Hematopoietic multipotent progenitor cell (in vitro differentiated cells): Measurements from ENCODE around the gene ZBED5. TPM values are rescaled to one million over a fixed set of nuclear protein-coding genes. Genes with fewer than 3 reads are reported as not detected.
"Not testable (repeated sequence)": the region's sequence is repeated elsewhere in the genome, so short reads cannot be mapped to it uniquely, and the experiment has no call there.

Experiments used
- DNase-seq, 3 donors: peaks; one replicate each; pipeline ENCODE4 v3.0.0-alpha.2; 2011 to 2015; ENCODE audit warnings: low read depth in 2 of 3, low spot score in 2 of 3
- total RNA-seq: library from RNA; depleted of rRNA; stranded (reverse); fragments of >200 nt; gene quantifications from one replicate; pipeline ENCODE4 v1.2.3, GENCODE V29; 2012

ZBED5 gene
- 21.3 TPM for total RNA-seq

DNA sequence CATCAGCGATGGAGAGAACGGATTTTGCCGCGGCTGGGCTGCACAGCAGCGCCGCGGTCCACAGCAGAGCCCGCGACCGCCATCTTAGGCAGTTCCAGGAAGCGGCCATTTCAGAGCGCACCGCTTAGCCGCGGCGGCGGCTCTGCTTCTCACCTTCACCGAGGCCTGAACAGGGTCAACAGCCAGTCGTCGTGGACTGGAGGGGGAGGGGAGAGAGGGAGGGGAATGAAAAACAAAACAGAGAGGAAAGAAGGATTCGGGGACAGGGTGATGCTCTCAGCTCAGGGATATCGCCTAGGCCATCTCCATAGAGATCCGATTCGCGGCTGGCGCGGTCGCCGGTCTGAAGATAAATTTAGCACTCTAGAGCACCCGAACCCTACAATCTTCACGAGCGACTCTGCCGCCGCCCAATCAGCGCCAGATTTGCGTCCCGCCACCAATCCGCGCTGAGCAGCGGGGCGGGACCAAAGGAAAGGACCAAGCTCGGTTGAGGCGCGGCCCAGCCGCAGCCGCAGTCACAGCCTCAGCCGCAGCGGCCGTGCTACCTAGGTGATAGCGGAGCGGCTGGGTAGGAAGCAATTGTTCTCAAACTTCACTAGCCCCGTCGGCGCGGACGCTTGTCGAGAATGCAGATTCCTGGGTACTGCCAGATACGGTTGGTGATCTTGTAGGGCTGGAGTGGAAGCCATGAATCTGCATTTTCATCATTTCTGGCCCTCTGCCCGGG lies at the start of gene ZBED5:
TSS of gene ZBED5 (minus strand) at position 345 of the 730 bp plus-strand sequence. CDS start 3,108 bp downstream, outside the sequence.
- DNase-seq, result peak; percentile 92 to 98 (median 97)

DNA sequence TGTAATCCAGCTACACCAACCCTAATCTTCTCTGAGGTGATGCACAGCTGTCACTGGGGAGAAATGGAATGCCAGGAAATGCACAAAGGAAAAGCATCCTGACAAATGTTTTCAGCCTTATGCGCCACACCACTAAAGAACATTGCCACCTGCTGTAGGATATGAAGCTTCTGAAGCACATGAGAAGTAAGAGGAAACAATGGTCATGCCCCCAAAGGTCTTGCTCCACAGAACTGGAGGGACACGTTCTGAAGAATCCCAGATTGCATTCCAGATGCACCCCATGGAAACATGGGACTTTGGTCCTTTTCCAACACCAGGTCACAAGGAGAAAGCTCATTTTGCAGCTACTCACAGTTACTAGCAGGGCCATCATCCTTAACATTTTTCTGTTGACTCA lies 48.7 kb upstream of the ZBED5 start:
- no peak for DNase-seq

DNA sequence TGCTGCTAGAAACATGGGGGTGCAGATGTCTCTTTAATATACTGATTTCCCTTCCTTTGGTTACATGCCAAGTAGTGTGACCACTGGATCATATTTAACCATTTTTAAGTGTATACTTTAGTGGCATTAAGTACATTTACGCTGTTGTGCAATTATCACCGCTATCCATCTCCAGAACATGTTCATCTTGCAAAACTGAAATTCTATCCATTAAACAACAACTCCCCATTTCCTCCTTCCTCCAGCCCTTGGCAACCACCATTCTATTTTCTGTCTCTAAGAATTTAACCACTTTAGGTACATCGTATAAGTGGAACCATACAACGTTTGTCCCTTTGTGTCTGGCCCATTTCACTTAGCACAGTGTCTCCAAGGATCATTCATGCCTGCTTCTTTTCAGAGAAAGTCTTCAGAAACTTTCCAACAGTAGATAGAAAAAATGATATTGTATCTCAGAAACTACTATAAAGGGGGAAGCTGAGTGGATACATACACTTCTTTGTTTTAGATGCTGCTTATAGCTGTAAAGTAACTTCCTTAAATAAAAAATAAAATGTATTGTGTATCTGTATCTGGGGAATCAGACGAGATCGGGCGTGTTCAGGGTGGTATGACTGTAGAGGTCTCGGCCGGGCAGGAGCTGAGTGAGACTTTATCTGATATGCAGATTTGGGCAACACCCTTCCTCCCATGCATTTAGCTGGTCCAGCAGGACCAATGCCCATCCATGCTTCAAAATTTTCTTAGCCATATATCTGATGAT lies 44.6 kb upstream of the ZBED5 start:
- no peak for DNase-seq

DNA sequence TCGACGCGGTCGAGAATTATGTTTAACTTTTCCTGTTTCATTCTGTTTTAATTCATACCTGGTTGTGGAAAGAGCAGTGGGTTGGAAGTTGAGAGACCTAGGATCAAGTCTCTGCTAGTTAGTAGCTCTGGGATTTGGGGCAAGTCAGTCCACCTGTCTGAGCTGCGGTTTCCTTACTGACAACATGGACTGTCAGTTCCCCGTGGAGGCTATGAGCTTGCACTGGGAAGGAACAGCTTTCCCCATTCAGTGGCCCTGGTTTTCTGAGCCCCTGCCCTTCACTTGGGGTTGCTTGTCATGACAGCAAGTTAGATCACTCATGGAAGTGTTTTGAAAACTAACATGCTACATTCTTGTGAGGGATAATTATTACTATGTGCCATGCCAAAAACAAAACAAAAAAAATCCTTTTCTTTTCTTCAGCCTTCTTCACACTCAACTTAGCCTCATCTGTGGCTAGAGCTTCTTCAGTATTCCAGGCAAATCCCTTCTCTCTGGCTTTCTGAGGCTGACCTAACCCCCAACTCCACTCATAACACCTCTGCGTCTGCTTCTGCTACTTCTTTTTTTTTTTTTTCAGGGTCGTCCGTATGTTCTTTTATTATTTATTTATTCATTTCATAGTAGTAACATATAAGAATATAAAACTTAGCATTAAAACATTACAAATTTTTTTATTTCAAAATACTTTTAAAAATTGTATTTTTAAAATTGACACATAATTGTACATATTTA lies 43.0 kb upstream of the ZBED5 start:
- DNase-seq, result no peak

DNA sequence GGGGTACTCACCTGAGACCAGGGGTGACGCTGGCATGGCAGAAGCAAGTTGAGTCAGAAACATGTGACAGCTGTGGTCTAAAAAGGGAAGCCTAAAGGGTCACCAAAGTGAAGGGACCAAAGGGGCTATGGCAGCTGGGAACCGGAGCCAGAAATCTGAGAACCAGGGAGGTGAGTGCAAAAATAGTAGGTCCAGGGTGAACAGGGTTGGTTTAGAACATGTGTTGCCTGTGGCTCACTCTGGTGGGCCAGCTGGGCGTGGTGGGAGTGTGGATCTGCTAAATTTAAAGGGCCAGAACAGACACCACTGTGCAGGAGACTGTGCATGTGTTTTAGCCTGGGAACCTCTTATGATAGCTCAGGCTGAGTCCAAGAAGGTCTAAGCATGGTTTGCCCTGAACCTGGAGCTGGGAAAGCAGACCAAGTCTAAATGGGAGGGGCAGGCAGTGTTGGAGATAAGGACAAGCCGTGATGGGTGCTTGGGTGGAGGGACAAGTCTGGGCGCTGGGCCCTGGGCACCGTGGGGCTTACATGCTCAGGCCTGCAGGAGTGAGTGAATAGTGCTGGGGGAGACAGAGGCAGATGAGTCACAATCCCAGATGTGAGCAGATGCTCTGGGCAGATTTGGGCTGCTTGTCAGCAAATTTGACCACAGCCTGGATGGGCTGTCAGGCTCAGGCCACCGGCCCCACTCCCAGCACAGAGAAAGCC lies 41.4 kb upstream of the ZBED5 start:
- DNase-seq, result peak in 2 of 3 donors; percentile 25 to 43

DNA sequence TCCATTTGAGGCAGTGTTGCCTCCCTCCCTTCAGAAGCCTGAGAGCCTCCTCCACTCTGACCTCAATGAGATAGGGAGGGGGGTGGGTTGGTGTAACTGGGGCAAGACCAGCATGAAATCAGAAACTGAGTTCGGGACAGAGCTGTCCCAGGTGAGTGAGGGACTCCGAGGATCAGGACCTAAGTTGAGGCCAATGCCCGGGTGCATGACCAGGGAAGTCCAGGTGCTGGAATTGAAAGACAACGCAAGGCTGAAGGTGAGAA lies 40.8 kb upstream of the ZBED5 start:
- no peak for DNase-seq

DNA sequence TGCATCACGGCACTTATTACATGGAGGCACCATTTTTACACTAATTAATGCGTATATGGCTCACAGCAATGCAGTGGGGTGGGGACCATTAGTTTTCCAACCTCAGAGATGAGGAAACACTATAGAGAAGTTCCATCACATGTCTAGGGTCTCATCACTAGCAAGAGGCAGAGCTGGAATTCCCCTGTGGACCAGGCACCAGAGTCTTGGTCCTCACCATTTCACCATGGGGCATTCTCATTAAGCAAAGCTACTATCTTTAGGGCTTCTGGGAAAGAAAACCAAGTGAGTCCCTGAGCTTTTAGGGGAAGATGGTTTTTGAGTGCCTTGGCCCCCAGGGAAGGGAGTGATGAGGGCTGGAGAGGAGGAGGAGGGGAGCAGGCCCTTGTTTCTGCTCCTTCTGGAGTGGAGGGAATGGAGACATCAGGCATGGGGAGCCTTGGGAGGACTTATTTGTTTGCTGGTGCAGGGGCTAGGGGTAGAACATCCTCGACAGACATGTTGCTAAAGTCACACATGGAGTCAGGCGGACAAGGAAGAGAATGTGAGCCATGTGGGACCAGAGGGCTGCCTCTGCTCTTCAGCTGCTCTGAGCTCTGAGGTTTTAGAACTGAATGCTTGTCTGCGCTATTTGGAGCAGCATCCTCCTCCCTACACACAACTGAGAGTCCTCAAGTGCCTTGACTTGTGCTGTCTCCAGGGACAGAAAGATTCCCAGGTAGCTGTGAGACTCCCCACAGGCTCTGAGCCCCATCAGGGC lies 40.3 kb upstream of the ZBED5 start:
- DNase-seq, result no peak

DNA sequence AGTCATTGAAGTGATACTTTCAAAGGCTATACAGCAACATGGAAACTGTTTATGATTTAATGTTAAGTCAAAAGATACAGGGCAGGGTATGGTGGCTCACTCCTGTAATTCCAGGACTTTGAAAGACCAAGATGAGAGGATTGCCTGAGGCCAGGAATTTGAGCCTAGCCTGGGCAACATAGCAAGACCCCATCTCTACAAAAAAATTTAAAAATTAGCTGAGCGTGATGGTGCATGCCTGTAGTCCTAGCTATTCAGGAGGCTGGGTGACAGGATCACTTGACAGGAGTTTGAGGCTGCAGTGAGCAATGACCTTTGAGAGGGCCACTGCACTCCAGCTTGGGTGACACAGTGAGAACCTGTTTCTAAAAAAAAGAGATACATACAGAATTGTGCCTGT lies 39.3 kb upstream of the ZBED5 start:
- no peak for DNase-seq

DNA sequence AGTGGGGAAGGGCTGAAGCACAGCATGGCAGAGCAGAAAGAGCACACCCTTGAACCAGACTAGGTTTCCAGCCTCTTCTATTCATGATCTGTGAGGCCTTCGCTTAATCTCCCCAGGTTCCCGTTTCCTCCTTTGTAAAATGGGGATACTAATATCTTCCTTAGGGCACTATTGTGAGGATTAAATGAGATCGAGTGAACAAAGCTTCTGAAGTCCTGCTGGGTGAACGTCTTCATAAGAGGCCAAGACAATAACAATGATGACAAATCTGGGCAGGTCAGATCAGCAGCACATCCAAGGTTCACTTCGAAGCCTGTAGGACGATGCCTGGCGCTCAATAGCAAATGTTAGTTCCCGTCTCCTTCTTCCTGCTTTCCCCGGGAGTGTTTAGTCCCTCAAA lies 38.6 kb upstream of the ZBED5 start:
- DNase-seq, result no peak

DNA sequence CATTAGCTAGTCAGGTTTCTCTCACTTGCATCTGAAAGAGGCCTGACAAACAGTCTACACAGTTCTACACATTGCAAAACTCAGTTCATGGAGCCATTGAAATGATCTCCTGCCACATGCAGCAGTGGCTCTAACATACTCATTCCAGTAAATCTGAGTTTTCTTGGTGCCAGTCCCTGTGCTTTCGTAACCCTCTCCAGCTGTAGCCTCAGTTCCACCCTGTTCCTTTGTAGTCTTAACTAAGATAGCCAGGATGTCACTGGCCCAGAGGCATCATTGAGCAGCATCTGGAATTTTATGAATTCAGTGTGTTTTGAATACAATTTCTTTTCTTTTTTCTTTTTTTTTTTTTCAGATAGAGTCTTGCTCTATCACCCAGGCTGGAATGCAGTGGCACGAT lies 37.4 kb upstream of the ZBED5 start:
- DNase-seq, result no peak

DNA sequence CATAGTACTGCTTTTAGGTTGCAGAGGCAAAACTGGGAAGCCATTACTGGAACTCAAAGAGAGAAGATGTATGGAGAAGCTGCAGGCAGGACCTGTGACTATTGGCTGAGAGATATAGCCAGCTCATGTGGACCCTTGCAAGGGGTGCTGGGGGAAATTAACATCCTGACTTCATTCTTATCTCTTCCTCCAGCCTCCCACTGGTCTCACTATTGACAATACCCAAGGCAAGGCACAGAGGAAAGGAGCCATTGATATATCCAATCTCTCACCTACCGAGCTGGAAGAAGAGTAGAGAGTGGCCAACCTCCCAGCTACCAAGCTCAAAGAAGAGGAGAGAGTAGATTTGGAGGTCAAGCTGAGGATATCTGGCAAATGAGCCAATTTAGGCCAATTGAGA lies 36.8 kb upstream of the ZBED5 start:
- DNase-seq, result no peak

DNA sequence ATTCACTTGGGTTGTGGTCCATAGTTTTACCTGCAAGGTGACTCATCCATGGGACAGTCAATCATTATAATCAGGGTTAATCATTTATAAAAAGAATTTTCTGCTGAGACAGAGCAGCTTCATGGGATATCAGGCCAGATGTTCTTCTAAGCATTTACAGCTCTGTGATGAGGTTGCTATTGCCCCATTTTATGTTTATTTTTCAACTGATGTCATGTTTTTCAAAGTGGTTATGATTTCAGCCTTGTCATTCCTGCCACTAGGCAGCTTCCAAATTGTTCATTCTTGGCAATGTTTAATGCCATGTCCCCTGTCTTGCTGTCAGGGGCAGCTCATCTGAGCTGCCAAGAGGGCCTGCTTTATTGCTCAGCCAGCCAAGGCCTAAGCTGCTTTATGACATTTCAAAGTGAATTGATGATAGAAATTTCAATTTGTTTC lies 35.9 kb upstream of the ZBED5 start:
- DNase-seq, result no peak

DNA sequence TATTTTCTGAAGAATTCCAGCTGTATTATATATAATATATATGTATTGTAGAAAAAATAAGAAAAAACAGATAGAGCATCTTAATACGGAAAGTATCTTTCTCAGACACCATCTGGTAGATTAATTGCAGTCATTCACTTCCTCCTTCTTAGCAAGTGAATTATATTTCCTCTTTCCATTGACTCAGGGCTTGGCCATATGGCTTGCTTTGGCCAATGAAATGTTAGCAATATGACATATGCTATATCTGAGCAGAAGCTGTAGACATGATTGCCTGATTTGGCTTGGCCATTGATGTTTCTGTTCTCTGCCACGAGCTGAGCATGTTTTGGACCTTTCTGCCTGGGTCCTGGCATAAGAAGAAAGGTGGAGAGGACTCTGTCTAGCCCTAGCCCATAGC lies 34.4 kb upstream of the ZBED5 start:
- DNase-seq, result peak in 1 of 3 donors; percentile 83

DNA sequence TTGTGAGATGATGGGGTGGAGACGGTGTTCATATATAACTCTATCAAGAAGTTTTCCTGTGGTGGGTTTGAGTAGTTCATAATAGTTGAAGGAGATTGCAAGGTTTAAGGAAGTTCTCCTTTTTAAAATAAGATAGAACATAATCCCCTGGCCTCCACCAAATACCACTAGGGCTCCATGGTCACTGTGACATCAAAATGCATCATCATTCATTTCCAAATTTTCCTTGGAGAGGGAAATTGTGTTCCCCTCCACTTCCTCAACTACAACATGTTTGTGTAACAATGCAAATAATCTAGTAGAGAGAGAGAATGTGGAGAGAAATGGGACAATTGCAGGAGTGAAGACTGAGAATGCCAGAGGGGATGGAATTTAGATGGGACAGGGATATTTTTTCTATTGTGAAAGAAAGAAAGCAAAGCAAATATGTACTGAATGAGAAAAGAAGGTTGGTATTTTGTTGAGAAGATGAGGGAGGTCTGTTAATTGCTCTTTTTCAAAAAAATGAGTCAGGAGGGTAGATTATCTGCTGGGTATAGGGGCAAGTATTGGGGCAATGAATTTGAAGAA lies 33.4 kb upstream of the ZBED5 start:
- no peak for DNase-seq

DNA sequence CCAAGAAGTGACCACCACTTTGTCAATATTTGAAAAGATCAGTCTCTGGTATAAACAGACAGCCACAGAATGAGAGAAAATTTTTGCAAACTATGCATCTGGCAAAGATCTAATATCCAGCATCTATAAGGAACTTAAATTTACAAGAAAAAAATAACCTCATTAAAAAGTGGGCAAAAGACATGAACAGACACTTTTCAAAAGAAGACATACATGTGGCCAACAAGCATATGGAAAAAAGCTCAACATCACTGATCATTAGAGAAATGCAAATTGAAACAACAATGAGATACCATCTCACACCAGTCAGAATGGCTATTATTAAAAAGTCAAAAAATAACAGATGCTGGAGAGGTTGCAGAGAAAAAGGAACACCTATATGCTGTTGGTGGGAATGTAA lies 32.2 kb upstream of the ZBED5 start:
- not testable (repeated sequence) for DNase-seq

DNA sequence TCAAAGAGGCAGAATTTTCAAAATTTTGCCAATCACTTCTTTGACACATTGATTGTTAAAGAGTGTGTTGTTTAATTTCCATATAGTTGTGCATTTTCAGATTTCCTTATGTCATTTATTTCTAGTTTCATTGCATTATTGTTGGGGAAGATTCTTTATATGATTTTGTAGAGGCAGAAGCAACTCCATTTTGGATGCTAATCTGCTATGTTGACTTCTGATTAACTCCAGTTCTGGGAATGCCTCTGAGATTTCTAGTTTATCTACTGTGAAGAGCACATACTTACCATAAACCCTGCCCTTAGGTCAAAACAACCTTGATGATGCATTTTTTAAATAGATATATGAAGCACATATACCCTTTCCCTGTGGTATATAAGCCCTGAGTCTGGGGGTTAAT lies 29.5 kb upstream of the ZBED5 start:
- no peak for DNase-seq

DNA sequence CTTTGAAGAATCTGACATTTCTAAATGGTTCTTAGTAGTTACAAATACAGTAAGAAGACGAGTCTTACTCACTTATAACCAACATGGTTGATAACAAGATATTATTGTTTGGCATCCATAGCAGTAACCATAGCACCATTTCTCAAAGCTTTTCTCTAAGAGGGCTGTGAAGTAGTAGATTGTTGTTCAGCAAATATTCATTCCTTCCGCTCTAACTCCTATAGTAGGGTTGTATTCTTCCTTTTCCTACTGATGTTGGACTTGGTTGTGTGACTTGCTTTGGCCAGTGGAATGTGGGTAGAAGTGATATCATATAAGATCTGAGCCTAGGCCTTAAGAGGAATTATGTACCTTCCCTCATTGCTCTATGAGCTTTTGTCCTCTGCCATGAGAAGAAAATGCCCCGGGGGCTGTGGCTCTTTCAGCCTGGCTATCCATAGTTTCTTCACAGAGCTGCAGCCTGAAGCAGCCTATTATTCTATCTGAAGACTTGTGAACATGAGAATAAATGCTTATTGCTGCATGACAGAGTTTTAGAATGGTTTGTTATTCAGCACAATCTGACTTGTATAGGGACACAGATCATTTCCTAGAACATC lies 28.9 kb upstream of the ZBED5 start:
- no peak for DNase-seq

DNA sequence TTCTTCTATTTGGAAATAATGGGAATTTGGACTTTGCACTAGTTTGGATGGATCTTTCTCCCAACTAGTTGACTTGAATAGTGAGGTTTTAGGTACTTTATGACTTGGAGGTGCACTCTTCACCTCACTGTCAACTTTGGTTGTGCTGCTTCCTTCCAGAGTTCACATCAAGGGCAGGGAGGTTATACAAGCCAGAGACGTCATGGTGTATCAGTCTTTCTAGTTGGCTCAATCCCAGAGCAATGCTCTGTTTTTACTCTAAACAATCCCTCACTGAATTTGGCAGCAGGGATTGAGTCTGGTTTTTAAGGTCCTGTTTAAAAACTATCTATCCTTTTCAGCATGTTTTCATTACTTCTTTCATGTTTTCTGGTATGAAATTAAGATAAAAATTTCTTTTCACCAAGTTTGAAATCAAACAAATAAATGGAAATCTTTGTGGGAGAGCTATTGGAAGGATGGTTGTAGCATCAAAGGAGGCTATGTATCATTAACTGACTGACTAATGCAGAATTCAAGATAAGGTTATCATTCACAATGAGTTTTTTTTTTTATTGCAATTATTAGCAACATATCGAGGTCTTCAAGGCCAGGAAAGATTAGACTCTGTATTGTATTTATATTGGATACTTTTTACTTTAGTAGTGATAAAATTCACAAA lies 28.0 kb upstream of the ZBED5 start:
- DNase-seq, result no peak

DNA sequence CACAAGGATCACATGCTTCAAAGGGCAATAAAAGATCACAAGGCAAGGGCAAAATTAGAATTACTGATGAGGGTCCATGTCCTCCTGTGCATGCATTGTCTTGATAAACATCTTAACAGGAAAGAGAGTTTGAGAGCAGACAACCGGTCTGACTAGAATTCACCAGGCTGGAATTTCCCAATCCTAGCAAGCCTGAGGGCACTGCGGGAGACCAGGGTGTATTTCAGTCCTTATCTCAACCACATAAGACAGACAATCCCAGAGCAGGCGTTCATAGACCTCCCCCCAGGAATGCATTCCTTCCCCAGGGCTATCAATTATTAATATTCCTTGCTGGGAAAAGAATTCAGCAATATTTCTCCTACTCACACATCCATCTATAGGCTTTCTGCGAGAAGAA lies 26.4 kb upstream of the ZBED5 start:
- DNase-seq, result not testable (repeated sequence)
